ENCODE measurements around the gene RPL12.

The RPL12 gene

DNA sequence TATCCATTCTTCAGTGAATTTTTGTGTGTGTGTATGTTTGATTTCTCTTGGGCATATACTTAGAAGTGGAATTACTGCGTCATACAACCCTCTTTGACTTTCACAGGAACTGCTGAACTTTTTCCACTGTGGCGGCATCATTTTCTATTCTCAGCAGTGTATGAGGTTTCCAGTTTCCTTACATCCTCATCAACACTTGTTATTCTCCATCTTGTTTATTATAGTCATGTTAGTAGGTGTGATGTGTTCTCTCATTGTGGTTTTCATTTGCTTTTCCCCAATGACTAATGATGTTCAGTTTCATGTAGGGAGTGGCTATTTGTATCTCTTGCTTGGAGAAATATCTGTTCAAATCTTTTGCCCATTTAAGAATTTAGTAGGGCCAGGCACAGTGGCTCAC, 24.4 kb downstream of the RPL12 start:
- TF ChIP-seq, protein P1, sequence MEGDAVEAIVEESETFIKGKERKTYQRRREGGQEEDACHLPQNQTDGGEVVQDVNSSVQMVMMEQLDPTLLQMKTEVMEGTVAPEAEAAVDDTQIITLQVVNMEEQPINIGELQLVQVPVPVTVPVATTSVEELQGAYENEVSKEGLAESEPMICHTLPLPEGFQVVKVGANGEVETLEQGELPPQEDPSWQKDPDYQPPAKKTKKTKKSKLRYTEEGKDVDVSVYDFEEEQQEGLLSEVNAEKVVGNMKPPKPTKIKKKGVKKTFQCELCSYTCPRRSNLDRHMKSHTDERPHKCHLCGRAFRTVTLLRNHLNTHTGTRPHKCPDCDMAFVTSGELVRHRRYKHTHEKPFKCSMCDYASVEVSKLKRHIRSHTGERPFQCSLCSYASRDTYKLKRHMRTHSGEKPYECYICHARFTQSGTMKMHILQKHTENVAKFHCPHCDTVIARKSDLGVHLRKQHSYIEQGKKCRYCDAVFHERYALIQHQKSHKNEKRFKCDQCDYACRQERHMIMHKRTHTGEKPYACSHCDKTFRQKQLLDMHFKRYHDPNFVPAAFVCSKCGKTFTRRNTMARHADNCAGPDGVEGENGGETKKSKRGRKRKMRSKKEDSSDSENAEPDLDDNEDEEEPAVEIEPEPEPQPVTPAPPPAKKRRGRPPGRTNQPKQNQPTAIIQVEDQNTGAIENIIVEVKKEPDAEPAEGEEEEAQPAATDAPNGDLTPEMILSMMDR (conservative IDR thresholded peaks at IDR 0.05; ENCODE audit: low read depth, low read length): no peak
- DNase-seq (ENCODE audit: low read depth): no peak
- no peak overlapping the region for H3K4me3 ChIP-seq (ENCODE audit: low read depth, low read length)

DNA sequence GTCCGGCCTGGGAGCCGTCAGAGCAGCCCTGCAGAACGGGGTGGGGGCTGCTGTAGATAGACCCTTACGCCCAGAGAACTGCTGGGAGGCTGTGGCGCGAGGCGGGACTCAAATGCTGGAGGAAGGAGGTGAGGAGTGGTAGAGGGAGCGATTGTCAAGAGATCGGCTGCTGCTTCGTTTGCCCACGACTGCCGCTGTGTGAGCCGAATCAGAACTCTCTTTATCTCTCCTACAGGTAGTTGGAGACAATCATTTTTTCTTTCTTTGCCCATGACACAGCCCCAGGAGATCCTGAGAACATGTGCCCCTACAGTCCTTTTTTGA, 26.6 kb downstream of the RPL12 start:
- DNase-seq (ENCODE audit: low read depth): peak; percentile 41
- H3K4me3 ChIP-seq (ENCODE audit: low read depth, low read length): peak overlapping the region; percentile 82
- TF ChIP-seq, protein P1 (conservative IDR thresholded peaks at IDR 0.05; ENCODE audit: low read depth, low read length): no peak

DNA sequence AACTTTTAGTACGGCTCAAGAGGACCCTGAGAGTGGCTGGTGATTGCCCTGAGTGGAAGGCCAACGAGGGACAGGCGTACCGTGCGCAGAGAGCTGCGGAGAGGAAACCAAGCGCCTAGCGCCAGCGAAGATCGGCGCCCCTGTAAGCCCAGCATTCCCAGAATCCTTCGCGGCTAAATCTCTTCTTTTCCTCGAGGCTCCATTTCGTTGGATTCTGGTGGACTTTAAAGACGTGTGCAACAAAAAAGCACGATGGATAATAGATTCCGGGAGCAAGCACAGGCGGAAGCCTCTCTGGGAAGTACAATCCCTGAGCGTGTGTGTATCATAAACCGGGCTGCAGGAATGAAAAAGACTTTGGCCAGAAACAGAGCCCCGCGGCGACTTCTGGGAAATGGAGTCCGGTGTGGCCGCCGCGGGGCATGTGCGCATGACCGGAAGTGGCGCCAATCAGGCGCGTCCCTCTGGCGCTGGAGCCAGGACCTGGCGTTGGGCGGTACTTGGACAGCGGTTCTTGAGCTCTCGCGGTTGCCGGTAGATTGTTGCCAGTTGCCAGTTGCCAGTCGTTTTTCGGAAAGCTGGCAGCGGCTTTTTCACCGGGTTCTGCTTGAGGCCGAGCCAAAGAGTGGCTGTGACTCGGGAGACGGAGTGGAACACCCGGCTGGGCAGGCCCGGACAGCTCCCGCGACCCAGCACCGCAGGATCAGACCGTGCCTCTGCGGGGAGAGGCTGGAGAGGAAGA, 27.1 kb downstream of the RPL12 start, which contains the start of gene ZNF79:
TSS of gene ZNF79 (plus strand) at position 449 of the 742 bp plus-strand sequence. CDS start 406 bp downstream, outside the sequence.
- TF ChIP-seq, protein P1 (conservative IDR thresholded peaks at IDR 0.05; ENCODE audit: low read depth, low read length): no peak
- H3K4me3 ChIP-seq (ENCODE audit: low read depth, low read length): peak within 1 kb of the TSS; percentile 82
- peak; percentile 95 for DNase-seq (ENCODE audit: low read depth)

DNA sequence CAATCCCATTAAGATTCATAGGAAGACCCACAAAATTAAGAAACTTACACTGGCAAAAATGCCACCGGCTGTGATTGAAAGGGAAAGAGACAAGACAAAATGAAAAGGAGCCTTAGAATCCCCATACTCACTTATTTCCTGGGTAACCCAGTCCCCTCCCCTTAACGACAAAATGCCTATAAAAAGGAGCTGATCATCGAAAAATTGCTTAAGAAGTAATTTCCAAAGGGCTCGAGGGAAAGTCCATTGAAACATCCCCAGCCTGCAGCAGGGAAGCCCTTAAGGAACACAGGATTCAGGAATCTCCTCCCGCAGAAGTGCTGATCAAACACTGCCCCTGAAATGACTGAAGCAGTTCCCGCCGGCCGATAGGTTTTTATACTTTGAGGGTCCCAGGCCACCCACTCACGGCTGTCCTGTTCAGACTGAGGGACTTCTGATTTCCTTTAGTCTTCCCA, 27.7 kb downstream of the RPL12 start:
- TF ChIP-seq, protein P1 (conservative IDR thresholded peaks at IDR 0.05; ENCODE audit: low read depth, low read length): no peak
- DNase-seq (ENCODE audit: low read depth): no peak
- peak overlapping the region; percentile 82 for H3K4me3 ChIP-seq (ENCODE audit: low read depth, low read length)

DNA sequence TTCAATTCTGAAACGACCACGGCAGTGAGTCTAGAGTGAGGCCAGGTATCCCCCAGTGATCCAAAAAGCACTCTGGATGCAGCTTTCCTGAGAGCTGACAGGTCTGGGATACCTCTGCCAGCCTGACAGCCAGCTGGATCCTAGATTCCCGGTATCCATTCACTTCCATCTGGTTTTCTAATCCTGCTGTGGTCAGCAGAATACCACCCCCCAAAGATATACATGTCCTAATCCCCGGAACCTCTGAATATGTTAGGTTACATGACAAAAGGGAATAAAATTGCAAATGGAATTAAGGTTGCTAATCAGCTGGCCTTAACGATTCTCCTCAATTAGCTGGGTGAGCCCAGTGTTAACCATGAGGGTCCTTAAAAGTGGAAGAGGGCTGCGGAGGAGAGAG, 28.4 kb downstream of the RPL12 start:
- H3K4me3 ChIP-seq (ENCODE audit: low read depth, low read length): peak overlapping the region; percentile 82
- no peak for DNase-seq (ENCODE audit: low read depth)
- TF ChIP-seq, protein P1 (conservative IDR thresholded peaks at IDR 0.05; ENCODE audit: low read depth, low read length): no peak

DNA sequence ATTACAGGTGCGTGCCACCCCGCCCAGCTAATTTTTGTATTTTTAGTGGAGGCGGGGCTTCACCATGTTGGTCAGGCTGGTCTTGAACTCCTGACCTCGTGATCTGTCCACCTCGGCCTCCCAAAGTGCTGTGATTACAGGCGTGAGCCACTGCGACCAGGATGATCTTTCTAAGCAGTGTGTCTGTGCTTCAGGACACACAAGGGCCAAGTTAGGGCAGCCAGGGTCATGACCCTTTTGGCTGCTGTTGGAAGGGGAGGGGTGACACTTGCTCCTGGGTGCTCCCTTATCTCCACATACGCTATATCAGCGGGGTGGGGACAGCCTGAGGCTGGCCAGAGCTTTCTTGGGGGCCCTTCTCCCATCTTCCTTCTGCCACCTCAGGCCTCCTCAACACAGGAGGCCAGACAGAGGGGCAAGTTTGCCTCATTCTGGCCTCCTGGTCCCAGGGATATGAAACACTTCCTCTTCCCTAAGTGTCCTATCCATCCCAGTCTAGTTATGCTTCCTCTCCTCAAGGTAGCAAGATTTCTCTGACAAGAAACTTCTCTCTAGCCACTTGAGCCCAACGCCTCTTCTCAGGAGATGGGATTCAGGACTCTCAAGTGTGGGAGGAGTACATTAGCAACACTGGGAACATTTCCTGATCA, 28.9 kb downstream of the RPL12 start:
- TF ChIP-seq, protein P1 (conservative IDR thresholded peaks at IDR 0.05; ENCODE audit: low read depth, low read length): no peak
- H3K4me3 ChIP-seq (ENCODE audit: low read depth, low read length): no peak overlapping the region

More for the DNA sequence above, 28.9 kb downstream of the RPL12 start:
- no peak for DNase-seq (ENCODE audit: low read depth)

Data from choroid plexus epithelial cell (primary cell).